Daoy (cell line): Measurements from ENCODE around the gene COMP. TPM values are rescaled to one million over a fixed set of nuclear protein-coding genes. Genes with fewer than 3 reads are reported as not detected.
A peak's percentile ranks its signal among the peaks of the same experiment; 100 is the strongest.

Experiments
- DNase-seq: peaks from one replicate; pipeline ENCODE4 v3.0.0-alpha.2; 2015; ENCODE audit warnings: low read depth
- total RNA-seq: library from RNA; depleted of rRNA; stranded (reverse); fragments of >200 nt; shearing (Covaris generic); gene quantifications from 2 replicates; pipeline ENCODE4 v1.2.3, GENCODE V29; 2014

The COMP gene
- total RNA-seq, 1 experiment from 2014 or later, result not detected

- DNase-seq, result no peak
These were observed 6.9 kb downstream of the COMP start for GRCh38 chr19:18783958-18784785.

DNA sequence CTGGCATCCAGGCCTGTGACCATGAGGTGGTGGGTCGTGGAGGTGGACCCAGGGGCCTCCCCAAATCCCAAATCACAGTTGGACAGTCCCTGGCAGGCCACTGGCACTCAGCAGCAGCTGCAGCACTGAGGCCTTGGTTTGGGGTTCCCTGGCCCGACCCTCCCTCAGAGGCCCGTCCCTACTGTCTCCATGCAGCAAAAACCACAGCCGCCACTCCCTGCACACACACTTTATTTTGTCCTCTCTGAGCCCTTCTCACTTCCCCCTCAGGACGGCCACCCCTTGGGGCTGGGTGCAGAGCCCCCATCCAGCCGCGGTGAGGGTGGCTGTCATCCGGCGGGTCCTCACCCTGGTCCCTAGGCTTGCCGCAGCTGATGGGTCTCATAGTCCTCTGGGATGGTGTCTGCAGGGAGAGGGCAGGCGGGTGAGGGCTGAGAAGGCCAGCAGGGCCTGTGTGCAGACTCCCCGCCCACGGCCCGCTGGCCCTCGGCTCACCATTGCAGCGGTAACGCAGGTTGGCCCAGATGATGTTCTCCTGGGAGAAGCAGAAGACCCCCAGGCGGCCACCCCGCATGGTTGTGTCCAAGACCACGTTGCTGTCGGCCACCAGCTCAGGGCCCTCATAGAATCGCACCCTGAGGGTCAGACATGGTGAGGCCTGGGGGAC is 8.4 kb downstream of the COMP start:
- no peak for DNase-seq

DNA sequence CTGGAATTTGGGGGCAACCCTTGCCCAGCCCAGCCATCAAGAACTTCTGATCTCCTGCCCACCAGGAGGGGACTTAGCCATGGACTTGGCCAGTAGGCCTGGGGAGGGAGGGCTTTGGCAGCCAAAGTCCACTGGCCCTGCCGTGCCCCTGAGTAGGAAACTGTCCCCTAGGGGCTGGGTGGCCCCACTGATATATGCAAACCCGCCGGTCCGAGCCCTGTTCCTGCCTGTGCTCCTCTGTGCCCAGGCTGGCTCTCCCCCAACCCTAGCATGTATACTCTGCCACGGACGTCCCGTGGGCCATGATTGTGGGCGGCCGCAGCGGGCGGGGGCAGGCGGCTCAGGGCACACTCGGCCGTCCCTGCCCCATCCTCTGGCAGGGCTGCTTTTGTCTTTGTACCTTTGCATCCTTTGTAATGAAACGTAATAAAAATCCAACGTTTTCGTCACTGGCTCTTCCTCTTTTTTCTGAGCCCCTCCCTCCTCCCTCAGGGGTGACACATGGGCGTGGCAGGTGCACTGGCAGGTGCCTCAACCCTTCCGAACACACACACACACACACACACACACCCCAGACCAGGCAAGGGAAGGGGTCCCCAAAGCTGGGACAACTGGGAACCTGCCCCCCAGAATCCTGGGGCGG is 9.1 kb downstream of the COMP start:
- DNase-seq, result no peak

DNA sequence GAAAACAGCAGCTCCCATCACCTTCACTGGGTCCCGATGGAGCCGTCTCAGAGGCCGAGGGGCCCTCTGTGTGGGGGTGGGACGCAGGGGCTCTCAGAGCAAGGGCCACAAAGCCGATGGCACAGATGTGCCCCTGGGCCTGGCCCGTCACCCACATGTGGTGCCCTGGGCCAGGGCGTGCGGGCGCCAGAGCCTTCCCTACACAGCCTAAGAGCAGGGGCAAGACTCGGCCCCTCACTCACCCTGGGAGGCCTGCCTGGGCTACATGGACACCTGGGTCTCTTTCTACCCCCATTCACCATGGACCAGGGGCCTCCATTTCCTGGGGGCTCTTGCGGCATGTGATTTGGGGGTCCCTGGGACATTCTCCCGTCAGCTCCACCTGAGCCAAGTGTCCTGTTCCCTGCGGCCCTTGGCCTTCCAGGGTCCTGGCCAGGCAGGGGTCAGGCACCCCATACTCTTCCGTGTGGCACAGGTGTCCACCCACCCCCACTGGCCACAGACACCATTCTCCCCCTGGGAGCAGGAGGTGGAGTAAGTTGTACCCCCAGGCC is 10.0 kb downstream of the COMP start:
- DNase-seq, result no peak

- DNase-seq, result no peak
These were observed 10.5 kb downstream of the COMP start for GRCh38 chr19:18780631-18781030.

DNA sequence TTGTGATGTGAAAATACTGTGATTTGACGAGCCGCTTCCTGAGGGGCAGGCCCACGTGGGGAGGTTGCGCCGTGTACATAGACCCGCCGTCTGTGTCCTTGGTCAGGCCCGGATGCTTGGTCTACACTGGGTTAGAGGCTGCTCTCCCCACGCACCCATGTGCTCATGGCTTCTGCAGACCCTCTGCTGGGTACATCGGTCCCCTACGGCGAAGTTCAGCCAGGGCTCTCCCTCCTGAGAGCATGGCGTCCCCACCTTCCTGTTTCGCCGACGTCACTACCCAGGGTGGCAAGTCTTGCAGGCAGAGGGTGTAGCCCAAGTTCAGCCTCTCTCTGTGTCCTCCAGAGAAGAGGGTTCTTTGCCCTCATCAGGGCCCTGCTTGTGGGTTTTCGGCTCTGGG is 11.0 kb downstream of the COMP start:
- DNase-seq, result no peak

GRCh38 chr19:18778826-18779495 is 12.1 kb downstream of the COMP start:
- DNase-seq, result no peak

- no peak for DNase-seq
These were observed 13.1 kb downstream of the COMP start for GRCh38 chr19:18778076-18778389.

GRCh38 chr19:18777301-18778075 is 13.6 kb downstream of the COMP start:
- DNase-seq, result no peak

- DNase-seq, result peak; percentile 59
These were observed 14.4 kb downstream of the COMP start for GRCh38 chr19:18776736-18777135.

DNA sequence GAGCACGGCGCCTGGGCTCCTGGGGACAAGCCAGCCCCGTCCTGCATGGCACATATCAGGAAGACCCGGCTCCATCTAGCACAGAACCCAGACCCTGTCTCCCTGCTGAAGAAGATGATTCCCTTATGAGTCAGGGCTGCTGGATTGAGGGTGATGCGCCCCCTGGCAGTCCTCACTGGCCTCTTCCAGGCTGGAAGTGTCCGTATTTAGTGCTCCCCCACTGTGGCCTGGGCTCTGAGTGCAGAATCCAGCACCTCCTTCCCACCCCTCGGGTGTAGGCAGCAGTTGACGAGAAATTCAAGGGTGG is 14.9 kb downstream of the COMP start:
- peak; percentile 77 for DNase-seq

DNA sequence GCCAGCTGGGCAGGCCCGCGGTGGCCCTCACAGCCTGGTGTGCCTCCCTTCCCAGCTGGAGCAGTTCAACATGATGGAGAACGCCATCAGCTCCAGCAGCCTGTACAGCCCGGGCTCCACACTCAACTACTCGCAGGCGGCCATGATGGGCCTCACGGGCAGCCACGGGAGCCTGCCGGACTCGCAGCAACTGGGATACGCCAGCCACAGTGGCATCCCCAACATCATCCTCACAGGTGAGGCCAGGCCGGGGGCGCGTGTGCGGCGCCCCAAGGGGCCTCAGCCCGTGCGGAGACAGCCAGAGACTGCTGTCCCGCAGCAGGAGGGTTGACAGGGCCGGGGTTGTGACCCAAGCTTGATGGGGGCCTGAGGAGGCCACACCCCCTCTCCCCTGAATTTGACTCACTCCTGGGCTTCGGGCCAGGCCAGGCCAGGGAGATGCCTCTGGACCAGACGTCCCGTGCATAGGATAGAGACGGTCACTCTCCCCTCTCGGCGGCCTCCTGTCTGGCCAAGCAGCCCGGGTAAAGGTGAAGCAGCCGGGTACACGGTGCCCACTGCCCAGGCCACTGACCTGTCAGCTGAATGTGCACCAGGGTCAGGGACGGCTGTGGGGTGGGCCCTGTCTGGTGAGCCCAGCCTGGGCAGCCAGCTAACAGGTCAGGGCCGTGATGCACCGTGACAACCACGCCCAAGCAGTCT is 15.4 kb downstream of the COMP start:
- peak; percentile 75 for DNase-seq

DNA sequence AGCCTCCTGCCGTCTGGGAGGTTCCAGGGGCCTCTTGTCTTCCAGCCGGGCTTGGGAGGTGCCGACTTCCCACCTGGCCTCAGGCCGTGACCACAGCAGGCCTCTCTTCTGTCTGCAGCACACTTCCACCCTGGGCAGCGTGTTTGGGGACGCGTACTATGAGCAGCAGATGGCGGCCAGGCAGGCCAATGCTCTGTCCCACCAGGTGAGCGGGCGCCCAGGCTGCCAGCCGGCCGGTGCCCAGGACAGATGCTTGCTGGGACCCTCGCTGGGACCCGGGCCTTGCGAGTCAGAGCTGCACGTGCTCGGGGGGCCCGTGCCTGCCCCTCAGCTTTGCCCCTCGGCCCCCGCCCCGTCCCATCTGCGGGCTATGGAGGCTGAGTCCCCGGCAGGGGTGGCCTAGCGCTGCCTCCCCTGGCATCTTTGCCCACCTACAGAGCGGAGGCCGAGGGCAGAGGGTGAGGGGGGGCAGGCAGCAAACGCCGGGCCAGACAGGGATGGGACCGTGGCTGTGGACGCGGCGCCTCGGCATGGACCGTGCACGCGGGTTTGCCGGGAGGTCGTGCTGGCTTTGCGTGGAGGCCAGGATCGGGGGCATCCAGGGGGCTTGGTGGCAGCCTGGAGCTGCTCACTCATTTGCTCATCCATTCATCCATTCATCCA is 16.2 kb downstream of the COMP start:
- DNase-seq, result no peak

- no peak for DNase-seq
These were observed 17.0 kb downstream of the COMP start for GRCh38 chr19:18774107-18774506.

- no peak for DNase-seq
These were observed 17.4 kb downstream of the COMP start for GRCh38 chr19:18773682-18774081.

DNA sequence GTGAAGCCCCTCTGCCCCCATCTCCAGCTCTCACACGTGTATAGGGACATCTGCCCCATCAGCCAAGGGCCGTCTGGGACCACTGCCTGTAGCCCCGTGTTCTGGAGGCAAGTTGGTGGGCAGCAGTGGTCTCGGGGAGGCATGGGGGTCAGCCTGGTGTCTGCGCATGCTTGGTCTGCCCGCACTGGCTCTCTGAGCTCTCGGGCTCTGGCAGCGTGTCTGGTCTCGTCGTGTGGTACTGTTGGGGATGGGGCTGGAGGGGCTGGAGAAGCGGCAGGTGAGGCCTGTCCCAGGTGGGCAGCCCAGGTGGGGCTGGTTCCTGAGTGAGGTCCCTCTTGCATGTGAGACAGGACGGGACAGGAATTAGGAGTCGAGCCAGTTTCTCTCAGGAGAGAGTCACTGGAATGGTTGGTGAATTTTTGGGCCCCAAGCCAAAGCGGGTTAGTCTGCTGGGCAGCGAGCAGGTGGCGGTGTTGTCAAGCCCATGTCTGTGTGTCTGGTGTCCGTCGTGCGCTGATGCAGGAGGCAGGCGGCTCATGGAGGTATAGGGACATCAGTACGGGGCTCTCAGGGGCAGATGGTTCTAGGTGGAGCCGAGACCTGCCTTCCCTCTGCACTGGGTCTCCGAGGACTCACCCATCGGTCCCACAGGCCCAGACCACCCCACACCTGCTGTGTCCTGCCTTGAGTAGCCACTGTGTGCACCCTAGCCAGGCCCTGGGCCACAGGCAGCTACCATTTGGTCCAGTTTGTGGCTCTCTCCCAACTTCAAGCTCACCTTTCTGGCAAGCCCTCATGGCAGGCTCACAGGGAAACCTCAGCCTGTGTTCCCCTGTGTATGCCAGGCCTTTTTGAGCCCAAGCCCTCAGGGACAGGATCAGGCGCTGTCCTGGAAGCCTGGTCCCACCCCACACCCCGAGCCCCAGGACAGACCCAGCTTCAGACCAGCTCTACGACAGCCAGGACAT is 18.2 kb downstream of the COMP start:
- no peak for DNase-seq

- DNase-seq, result no peak
These were observed 19.5 kb downstream of the COMP start for GRCh38 chr19:18771328-18772242.
